Fibroblast of upper back skin (primary cell): ENCODE data around the gene CD200R1L.

Experiments
- DNase-seq: peaks from one replicate; pipeline ENCODE4 v3.0.0-alpha.2; 2013

Gene CD200R1L

DNA sequence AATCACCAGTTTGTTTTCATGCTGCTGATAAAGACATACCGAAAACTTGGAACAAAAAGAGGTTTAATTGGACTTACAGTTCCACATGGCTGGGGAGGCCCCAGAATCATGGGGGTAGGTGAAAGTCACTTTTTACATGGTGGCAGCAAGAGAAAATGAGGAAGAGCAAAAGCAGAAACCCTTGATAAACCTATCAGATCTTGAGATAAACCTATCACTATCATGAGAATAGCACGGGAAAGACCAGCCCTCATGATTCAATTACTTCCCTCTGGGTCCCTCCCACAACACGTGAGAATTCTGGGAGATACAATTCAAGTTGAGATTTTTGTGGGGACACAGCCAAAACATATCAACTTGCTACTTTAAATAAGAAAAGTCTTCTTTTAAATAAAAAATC is 28.9 kb downstream of the CD200R1L start:
- DNase-seq: no peak

DNA sequence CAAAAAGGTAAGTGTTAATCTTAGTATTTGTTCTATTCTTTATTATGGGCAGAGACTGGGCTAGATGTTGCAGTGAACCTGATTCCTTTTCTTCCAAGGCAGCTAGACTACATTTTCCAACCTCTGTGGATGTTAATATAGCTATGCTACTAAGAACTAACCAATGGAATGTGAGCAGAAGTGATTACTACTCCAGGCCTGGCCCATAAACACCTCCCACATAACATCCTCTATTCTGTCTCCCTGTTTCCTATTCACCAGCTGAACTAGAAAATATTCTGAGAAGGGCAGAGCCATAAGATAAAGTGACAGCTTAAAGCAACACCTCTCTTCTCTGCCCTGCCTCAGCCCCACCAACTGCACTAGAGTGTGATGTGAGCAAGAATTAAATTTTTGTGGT is 29.4 kb downstream of the CD200R1L start:
- peak; percentile 37 for DNase-seq

DNA sequence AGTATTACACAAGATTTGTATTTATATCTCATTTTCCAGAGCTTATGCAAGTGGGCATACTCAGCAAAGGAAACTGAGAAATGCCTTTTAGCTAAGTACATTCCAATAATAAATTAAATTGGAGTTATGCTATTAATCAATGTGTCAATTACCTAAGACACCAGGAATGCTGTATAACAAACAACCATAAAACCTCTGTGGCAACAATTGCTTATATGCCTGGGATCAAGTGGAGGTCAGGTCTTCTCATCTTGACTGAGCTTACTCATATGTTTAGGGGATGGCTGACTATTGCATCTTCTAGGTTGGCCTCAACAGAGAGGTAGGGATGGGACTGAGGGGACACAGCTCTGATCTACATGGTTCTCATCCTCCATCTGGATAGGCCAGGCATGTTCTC is 30.7 kb downstream of the CD200R1L start:
- peak; percentile 58 for DNase-seq

DNA sequence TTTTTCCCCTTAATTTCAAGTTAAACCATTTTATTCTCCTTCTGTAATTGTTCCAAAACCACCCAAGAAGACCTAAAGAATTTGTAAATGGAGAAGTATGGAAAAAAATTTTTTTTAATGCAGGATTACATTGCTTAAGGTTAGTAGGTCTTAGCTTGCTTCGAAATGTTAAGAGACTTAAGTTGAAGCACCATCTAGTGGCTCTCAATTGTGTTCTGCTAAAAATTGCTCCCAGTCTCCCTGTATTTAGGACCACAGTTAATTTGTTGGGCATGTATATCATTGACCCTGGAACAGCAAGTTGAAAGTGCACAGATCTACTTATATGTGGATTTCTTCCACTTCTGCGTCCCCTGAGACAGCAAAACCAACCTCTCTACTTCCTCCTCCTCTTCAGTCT is 32.4 kb downstream of the CD200R1L start:
- peak; percentile 86 for DNase-seq

DNA sequence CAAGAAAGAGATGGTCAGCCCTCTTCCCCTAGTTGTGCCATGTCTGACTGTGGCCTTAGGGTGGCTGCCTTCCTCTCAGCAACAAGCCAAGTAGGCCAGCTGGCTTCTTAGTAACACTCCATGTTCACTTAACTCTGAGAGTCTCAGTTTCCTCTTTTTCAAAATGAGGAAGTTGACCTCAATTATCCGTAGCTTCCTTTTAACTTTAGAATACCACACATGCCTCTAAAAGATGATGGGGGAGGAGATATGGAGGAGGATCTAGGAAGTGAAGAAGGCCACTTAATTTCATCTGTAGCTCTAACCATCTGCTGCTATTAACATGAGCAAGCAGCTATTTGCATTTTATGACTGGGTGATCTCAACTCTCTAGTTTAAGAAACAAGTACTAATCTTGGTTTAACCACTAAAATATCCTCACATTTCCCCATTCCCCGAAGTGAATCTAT is 32.9 kb downstream of the CD200R1L start:
- peak; percentile 78 for DNase-seq

DNA sequence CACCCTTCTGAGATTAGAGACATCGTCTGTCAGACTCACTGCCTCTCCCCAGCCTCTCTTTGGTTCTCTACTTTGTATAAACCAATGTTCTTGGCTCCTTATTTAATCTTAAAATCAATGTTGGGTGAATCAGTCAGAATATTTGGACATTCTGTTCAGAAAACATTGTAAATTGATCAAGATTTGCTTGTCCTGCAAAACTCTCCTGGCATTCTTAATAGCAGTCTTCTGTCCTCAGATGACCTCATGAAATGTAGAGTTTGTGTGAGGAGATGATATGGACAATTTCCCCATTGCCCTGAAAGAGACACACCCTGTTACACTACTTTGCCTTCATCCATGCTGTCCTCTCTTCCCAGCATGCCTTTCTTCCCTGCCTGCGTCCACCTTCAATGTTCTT is 33.6 kb downstream of the CD200R1L start:
- DNase-seq: no peak

DNA sequence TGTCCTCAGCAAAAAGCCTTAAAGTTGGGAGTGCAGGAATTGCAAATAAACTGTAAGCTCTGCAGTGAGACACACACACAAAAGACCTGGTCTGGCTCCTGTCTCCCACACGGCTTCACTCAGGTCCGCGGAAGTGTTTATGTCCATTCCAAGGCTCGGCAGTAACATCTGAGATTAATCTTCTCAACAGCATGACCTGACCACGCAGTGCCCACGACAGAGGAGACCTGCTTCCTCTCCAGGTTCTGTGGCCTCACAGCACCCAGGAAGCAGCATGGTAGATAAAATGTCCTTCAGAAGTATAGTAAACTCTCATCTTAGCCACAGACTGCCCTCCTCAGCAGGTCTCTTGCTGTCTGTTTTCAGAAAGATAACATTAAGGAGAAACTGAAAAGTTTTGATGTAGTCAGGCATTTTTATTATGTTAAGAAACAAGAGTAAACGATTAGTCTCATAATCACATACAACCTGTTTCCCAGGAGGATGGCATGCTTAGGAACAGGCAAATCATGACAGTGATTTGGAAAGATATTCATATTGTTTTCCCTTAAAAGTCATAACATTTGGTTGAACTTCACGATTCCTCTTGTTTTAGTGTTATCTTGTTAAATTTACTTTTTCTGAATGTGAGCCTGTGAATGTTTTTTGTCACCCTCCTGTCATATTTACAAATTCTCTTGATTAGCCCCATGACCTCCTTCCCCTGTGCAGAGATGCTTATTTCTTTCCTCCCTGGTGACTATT is 34.6 kb downstream of the CD200R1L start:
- DNase-seq: no peak

DNA sequence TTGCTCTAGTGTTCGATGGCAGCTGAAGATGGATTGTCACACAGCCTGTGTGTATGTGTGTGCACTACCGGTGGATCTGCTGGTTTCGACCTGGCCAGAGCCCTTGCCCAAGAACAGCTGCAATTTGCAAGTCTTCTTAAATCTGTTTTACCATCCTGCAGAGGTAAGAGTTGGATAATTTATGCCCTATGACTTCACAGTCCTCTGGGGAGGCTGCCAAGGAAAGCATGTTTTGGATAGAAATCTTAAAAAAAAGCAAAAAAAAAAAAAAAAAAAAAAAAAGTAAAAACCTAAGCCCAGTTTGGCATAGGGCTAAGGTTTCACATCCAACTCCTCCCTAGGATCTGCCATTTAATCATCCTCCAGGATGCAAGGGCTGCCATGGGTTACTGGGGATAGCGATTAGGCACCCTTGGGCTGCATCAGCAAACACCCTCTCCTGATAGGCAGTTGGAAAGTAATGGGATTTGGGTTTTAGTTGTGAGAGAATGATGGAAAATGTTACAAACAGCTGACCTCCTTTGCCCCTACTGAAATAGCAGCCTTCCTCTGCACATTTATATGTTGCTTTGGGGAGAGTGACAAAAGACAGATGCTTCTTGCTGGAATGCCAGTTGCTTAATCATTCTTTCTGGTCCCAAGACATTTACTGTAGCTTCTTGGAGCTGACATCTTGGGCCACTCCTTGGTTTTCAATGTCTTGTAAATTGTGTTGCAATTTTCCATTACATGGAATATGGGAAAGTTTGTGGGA is 35.4 kb downstream of the CD200R1L start:
- peak; percentile 93 for DNase-seq

DNA sequence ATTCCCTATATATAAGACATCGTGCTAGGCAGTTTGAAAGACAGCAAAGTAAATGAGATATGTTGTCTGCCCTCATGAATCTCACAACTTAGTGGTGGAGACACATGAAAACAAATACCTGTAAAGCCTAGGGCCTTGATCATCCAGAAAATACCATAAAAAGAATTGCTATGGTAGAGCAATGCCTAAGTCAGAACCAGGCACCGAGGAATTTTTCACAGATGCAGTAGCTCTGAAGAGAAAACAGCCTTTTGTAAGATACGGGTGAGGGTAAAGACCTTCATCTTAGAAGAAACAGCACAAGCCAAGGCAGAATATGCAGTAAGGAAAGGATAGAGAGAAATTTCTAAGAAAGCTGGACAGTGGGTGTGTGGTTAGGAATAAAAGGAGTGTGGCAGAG is 36.1 kb downstream of the CD200R1L start:
- DNase-seq: no peak

DNA sequence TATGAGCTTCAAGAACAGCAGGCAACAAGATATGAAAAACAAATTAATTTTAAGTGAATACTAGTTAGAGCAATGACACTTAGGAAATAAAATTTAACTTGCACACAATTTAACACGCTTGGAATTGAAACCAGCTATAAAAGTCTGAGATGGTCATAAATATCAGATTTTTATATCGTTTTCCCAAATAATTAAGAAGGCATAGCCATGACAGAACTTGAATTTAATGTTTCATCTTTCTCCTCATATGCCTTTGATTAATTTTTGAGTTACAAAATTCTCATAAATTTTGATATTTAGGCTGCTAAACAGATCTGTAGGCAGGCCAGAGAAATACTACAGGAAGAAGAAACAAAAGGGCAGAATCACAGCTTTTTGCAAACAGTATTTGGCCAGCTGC is 38.5 kb downstream of the CD200R1L start:
- DNase-seq: no peak

DNA sequence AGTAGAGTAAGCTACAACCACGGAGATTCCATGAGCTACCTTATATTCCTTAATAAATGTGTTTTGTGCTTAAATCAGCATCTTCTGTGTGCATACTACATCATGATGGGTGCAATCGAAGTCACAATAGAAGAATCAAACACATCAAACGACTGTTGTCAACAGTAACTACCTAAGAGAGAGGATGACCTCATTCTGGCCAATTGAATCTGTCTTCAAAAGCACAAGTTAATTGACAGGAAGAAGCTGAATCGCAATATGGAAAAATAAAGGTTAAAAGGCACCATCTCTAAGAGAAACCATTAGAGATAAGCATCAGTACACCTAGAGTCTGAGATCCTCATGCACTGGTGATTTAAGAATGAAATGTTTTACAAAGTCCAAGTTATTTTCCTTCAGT is 39.0 kb downstream of the CD200R1L start:
- no peak for DNase-seq

DNA sequence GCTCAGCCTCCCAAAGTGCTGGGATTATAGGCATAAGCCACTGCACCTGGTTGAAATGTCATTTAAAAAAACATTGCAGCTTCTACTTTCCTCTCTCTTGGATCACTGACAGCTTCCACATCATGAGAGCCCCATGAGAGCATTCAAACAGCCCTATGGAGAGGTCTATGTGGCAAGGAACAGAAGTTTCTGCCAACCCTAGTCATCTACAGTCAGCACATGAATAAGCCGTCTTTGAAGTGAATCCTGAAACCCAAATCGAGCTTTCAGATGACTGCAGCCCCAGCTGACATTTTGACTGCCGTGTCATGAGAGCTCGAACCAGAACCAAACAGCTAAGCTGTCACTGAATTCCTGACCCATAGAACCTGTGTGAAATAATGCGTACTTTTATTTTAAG is 39.8 kb downstream of the CD200R1L start:
- DNase-seq: no peak

DNA sequence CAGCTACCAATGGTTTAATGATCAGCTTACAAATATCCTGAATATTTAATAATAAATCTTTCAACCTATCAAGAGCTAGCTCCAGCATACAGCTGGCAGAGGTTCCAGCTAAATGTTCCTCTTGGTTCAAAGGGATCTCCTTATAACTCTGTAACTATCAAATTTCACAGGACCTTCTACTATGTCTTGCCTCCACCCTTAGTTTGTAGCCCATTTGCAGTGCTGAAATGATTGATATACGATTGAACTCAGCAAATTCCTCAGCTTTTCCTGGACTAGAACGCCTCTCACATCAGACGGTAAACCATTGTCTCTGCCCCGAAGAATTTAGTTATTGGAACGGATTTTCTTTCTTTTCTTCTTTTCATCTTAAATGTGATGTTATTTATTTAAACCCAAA is 41.5 kb downstream of the CD200R1L start:
- peak; percentile 85 for DNase-seq

DNA sequence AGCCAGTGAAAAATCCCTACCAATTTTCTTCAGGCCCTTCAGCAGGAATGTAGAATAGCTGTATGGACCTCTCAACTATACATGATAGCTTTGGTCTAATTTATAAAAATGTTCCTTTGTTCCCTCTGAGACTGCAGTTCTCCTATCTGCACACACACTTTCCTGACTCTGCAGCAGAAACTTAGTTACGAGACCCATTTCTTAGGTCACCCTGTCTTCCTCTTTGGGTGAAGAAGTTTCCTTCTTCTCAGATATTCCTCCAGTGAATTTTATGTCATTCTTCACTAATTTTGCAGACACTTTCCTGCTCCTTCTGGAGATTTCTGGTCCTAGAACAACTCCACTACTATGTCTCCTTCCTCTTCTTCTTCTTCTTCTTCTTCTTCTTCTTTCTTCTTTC is 42.6 kb downstream of the CD200R1L start:
- no peak for DNase-seq

DNA sequence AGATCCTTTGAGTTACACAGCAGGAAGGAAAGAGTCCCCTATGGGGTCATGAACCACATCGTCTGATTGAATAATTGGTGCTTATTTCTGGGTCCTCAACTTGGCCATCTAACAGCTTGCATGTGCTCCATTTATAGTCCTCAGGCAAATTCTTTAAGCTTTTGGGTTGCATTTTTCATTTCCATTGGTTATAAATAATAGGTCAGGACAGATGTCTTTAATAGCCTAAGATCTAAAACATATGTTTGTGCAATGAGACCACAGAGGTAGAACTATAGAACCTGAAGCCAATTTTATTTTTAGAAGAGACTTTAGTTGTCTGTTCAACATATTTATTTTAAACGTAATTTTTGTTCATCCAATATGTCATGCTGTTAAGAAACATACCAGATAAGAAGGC is 43.2 kb downstream of the CD200R1L start:
- peak; percentile 88 for DNase-seq

DNA sequence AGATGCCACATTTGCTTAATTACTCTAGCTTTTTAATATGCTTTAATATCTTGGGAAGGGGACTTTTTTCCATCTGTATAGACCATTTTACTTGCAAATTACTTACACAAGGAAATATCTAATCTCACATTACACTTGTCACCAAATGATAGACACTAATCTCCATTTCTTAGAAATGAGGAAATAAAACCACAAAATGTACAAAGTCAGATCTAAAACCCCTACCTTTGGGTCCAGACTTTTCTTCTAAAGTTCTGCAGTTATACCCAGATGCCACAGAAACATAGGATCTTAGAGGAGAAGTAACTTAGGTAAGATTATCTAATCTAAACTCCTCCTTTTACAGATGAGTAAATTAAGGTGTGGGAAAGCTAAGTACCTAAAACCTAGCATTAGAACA is 44.3 kb downstream of the CD200R1L start:
- DNase-seq: no peak

DNA sequence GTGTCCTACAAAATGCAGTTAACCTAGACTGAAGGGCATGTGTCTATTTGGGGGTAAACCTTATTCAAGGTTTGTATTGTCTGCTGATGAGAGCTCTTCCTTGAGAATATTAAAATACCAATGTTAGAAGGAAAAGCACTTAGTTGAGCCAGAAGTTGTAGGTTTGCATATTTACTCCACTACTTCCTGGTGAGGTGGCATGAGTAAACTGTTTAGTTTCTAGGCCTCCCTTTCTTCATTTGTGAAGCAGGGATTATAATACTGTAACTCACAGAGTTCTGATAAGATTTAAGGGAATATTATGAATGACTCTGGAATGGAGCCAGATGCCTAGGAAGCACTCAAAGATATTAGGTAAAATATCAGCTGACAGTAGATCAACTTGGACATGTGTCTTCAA is 46.7 kb downstream of the CD200R1L start:
- no peak for DNase-seq

DNA sequence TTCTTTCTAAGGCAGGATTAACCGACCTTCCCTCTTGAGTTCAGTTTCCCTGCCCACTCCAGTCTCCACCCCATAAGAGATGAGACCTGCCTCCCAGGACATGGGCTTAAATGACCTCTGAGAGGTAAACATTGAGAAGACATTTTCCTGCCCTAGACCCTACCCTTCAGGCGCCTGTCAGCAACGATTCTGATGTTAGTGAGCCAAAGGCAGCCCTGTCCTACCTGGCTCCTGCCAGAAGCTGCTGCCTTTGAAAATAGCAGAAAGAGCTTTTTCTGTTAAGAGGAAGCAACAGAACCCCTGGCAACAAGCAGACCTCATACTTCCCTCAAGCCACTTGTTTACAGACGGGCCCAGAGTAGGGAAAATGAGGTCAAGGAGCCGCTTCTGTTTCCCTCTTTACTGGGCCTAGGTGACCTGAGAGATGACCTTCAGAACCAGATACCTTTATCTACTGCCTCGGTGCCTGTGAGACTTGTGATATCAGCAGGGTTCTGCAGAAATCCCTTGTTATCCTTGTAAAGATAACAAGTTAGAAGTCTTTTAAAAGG is 52.0 kb downstream of the CD200R1L start:
- no peak for DNase-seq

DNA sequence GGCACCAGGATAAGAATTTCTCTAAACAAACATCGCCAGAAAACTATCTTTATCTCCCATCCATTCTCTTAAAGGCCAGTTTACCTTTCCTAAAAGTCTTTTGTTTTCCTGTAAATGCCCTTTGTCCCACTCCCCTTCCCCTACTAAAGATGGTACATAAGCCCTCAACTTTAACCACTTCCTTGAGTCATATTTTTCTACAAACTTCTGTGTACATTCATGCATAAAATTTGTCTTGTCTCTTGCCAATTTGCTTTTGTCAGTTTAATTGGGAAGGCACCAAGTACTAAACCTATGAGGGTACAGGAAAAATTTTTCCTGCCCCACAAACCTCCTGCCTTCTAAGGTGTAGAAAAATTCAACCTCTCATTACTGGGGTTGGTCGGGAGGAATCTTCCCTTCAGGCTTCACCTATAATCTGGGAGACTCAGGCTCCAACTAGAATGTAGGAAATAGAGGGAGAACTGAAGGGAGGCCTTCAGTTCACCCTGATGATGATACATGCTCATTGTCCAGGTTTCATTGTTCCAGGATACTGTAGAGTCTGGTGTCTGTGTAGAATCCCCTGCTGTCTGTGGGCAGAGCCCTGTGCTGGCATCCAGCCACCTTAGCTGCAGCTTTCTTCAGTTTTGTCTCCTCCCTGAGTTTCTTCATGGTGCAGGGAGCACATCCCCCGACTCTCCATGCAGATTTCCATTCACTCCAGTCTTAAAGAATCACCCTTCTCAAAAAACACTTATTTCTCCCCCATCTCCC is 53.2 kb downstream of the CD200R1L start:
- peak; percentile 63 for DNase-seq

DNA sequence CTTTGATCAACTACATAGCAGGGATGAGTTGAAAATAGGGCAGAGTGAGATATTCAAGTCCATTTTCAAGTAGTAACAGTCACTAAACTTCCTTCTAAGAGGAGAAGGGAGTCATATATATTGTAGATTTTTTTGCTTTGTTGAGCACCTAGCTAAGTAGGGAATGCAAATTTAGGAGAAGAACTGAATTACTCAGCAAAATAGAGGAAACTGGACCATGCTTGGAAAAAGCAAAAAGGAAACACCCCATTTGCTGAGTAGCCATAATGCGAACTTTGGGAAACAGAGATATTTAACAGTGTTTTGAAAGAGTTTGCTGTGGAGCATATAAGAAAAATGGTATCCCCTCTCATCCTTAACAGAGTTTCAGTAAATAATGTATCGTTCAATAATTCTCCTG is 54.9 kb downstream of the CD200R1L start:
- DNase-seq: no peak

DNA sequence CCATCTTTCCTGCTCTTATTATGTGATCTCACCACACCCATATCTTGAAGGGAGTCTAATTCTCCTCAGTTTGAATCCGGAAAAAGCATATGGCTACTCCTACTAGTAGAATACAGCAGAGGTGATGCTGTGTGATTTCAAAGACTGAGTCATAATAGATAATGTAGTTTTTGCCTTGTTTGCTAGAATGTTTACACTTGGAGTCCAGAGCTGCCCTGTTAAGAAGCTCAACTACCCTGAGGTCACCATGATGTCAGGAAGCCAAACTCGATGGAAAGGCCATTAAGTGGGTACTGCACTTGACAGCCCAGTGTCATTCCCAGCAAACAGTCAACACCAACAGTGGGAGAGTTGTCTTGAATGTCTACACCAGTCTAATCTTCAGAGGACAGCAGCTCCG is 56.9 kb downstream of the CD200R1L start:
- DNase-seq: no peak

DNA sequence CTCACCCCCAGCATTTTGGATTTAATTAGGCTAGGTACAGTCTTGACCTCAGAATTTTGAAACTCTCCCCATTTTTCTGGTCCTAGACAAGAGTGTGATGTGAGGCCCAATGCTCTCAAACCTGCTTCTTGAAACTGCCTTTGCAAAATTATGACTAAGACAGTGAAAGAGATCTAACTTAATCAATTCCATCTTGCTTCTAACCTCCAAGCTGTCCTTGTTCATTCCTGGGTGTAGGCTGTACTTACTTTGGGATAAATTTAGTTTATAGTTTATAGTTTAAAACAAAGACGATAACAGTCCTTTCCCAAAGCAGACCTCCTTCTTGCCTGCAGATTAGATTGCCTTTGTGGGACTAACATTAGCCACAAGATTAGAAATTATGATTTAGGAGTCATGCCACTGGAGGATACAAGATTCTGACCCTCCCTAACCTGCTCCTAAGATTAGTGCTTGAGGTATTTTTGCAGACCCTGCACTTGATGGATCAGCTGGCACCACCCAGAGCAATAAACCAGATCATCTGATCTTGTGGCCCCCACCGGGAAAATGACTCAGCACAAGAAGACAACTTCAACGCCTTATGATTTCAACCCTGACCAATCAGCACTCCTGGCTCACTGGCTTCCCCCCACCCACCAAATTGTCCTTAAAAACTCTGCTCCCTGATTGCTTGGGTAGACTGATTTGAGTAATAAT is 59.6 kb downstream of the CD200R1L start:
- peak; percentile 77 for DNase-seq
